HEK293 (cell line): ENCODE measurements around the gene PCDHA12.

Experiments used
- GLI2 ChIP-seq: fragments of 450-650 bp; formaldehyde crosslinking; IDR thresholded peaks from 2 replicates; pipeline ENCODE4; 2017; ENCODE audit warnings: missing biosample characterization, missing genetic modification characterization, low read depth, borderline replicate concordance
- GLIS1 ChIP-seq: fragments of 450-650 bp; formaldehyde crosslinking; IDR thresholded peaks from 2 replicates; pipeline ENCODE4 v1.5.1; 2016; ENCODE audit warnings: missing biosample characterization, missing genetic modification characterization
- GLIS2 ChIP-seq: fragments of 450-650 bp; formaldehyde crosslinking; IDR thresholded peaks from 2 replicates; pipeline ENCODE4 v1.5.1; 2016; ENCODE audit warnings: missing biosample characterization, missing genetic modification characterization
- KLF7 ChIP-seq: fragments of 450-650 bp; formaldehyde crosslinking; IDR thresholded peaks from 2 replicates; pipeline ENCODE4 v1.5.1; 2016; ENCODE audit warnings: missing biosample characterization, missing genetic modification characterization, borderline replicate concordance
- REPIN1 ChIP-seq: fragments of 450-650 bp; formaldehyde crosslinking; IDR thresholded peaks from 2 replicates; pipeline ENCODE4 v1.5.1; 2017; ENCODE audit warnings: missing biosample characterization, missing genetic modification characterization, low read depth
- REST ChIP-seq: fragments of 450-650 bp; formaldehyde crosslinking; IDR thresholded peaks from 2 replicates; pipeline ENCODE4 v1.5.1; 2016; ENCODE audit warnings: missing biosample characterization, missing genetic modification characterization
- SP2 ChIP-seq: fragments of 450-650 bp; formaldehyde crosslinking; IDR thresholded peaks from 2 replicates; pipeline ENCODE4 v1.5.1; 2016; ENCODE audit warnings: missing biosample characterization, missing genetic modification characterization
- TCF7L2 ChIP-seq: IDR thresholded peaks from 2 replicates; pipeline ENCODE4 v1.6.1; 2011; ENCODE audit warnings: low read depth, mild to moderate bottlenecking, inconsistent platforms, low read length, moderate library complexity, borderline replicate concordance
- ZBTB11 ChIP-seq: fragments of 450-650 bp; formaldehyde crosslinking; conservative IDR thresholded peaks from 2 replicates; pipeline ENCODE4 v1.5.1; 2016; ENCODE audit warnings: low read depth, missing biosample characterization, missing genetic modification characterization
- ZBTB20 ChIP-seq: fragments of 450-650 bp; formaldehyde crosslinking; IDR thresholded peaks from 2 replicates; pipeline ENCODE4 v1.5.1; 2016; ENCODE audit warnings: missing biosample characterization, missing genetic modification characterization
- ZBTB8A ChIP-seq: fragments of 450-650 bp; formaldehyde crosslinking; IDR thresholded peaks from 2 replicates; pipeline ENCODE4 v1.5.1; 2016; ENCODE audit warnings: missing biosample characterization, missing genetic modification characterization
- ZFP37 ChIP-seq: fragments of 450-650 bp; formaldehyde crosslinking; IDR thresholded peaks from 2 replicates; pipeline ENCODE4 v1.5.1; 2016; ENCODE audit warnings: missing biosample characterization, missing genetic modification characterization
- ZNF121 ChIP-seq: fragments of 450-650 bp; formaldehyde crosslinking; IDR thresholded peaks from 2 replicates; pipeline ENCODE4 v1.5.1; 2016; ENCODE audit warnings: missing biosample characterization, missing genetic modification characterization
- ZNF138 ChIP-seq: fragments of 450-650 bp; formaldehyde crosslinking; IDR thresholded peaks from 2 replicates; pipeline ENCODE4 v1.5.1; 2016; ENCODE audit warnings: missing biosample characterization, missing genetic modification characterization, borderline replicate concordance
- ZNF175 ChIP-seq: fragments of 450-650 bp; formaldehyde crosslinking; IDR thresholded peaks from 2 replicates; pipeline ENCODE4 v1.5.1; 2016; ENCODE audit warnings: missing biosample characterization, missing genetic modification characterization
- ZNF184 ChIP-seq: fragments of 450-650 bp; IDR thresholded peaks from 2 replicates; pipeline ENCODE4 v1.5.1; 2018; ENCODE audit warnings: missing biosample characterization, mild to moderate bottlenecking, missing genetic modification characterization
- ZNF202 ChIP-seq: fragments of 450-650 bp; formaldehyde crosslinking; IDR thresholded peaks from 2 replicates; pipeline ENCODE4 v1.5.1; 2016; ENCODE audit warnings: missing biosample characterization, missing genetic modification characterization, borderline replicate concordance
- ZNF211 ChIP-seq: fragments of 450-650 bp; formaldehyde crosslinking; IDR thresholded peaks from 2 replicates; pipeline ENCODE4 v1.5.1; 2016; ENCODE audit warnings: low read depth, missing biosample characterization, missing genetic modification characterization
- ZNF23 ChIP-seq: fragments of 450-650 bp; formaldehyde crosslinking; IDR thresholded peaks from 2 replicates; pipeline ENCODE4 v1.5.1; 2016; ENCODE audit warnings: missing biosample characterization, missing genetic modification characterization, borderline replicate concordance
- ZNF280D ChIP-seq: fragments of 450-650 bp; formaldehyde crosslinking; IDR thresholded peaks from 2 replicates; pipeline ENCODE4 v1.5.1; 2016; ENCODE audit warnings: missing biosample characterization, missing genetic modification characterization
- ZNF324 ChIP-seq: fragments of 450-650 bp; formaldehyde crosslinking; IDR thresholded peaks from 2 replicates; pipeline ENCODE4 v1.5.1; 2016; ENCODE audit warnings: missing biosample characterization, missing genetic modification characterization
- ZNF341 ChIP-seq: fragments of 450-650 bp; formaldehyde crosslinking; IDR thresholded peaks from 2 replicates; pipeline ENCODE4; 2016; ENCODE audit warnings: low read depth, missing biosample characterization, missing genetic modification characterization
- ZNF394 ChIP-seq: fragments of 450-650 bp; formaldehyde crosslinking; IDR thresholded peaks from 2 replicates; pipeline ENCODE4 v1.5.1; 2016; ENCODE audit warnings: missing biosample characterization, missing genetic modification characterization, mild to moderate bottlenecking, moderate library complexity, borderline replicate concordance
- ZNF501 ChIP-seq: fragments of 450-650 bp; formaldehyde crosslinking; IDR thresholded peaks from 2 replicates; pipeline ENCODE4 v1.5.1; 2016; ENCODE audit warnings: missing biosample characterization, missing genetic modification characterization
- ZNF596 ChIP-seq: fragments of 450-650 bp; IDR thresholded peaks from 2 replicates; pipeline ENCODE4 v1.5.0; 2018; ENCODE audit warnings: missing biosample characterization, mild to moderate bottlenecking, missing genetic modification characterization, moderate library complexity
- ZNF600 ChIP-seq: fragments of 450-650 bp; formaldehyde crosslinking; IDR thresholded peaks from 2 replicates; pipeline ENCODE4 v1.5.1; 2016; ENCODE audit warnings: missing biosample characterization, missing genetic modification characterization
- ZNF670 ChIP-seq: fragments of 450-650 bp; formaldehyde crosslinking; IDR thresholded peaks from 2 replicates; pipeline ENCODE4 v1.5.1; 2016; ENCODE audit warnings: missing biosample characterization, missing genetic modification characterization, low read depth
- ZNF76 ChIP-seq: fragments of 450-650 bp; formaldehyde crosslinking; IDR thresholded peaks from 2 replicates; pipeline ENCODE4; 2016; ENCODE audit warnings: low read depth, missing biosample characterization, missing genetic modification characterization, borderline replicate concordance
- ZNF830 ChIP-seq: fragments of 450-650 bp; IDR thresholded peaks from 2 replicates; pipeline ENCODE4 v1.5.0; 2018; ENCODE audit warnings: missing biosample characterization, missing genetic modification characterization, low read depth, mild to moderate bottlenecking, moderate library complexity
- ZSCAN23 ChIP-seq: fragments of 450-650 bp; formaldehyde crosslinking; IDR thresholded peaks from 2 replicates; pipeline ENCODE4 v1.5.1; 2016; ENCODE audit warnings: missing biosample characterization, missing genetic modification characterization

PCDHA12 gene

GRCh38 chr5:140926443-140927227, 51.5 kb downstream of the PCDHA12 start (continued):
- TF ChIP-seq ZNF280D (tag by site-specific recombination) (0 out of 2 replicates have a peak, but pooled peaks have one; percentile 16), ZNF76 (tag by site-specific recombination) (0 out of 2 replicates have a peak, but pooled peaks have one; percentile 15), ZNF184 (tag by site-specific recombination) (no peak), ZNF138 (tag by site-specific recombination) (no peak), GLI2 (tag by site-specific recombination) (no peak), ZBTB20 (peak; percentile 34; the same call in 1 of the 2 replicates), ZNF23 (tag by site-specific recombination) (no peak), ZNF341 (tag by site-specific recombination) (no peak), ZNF670 (no peak), SP2 (tag by site-specific recombination) (no peak), ZNF596 (tag by site-specific recombination) (no peak), ZNF211 (tag by site-specific recombination) (no peak), ZNF830 (tag by site-specific recombination) (no peak), ZSCAN23 (tag by site-specific recombination) (no peak), ZNF121 (0 out of 2 replicates have a peak, but pooled peaks have one; percentile 33), ZNF202 (tag by site-specific recombination) (no peak), KLF7 (tag by site-specific recombination) (peak; percentile 17; the same call in 1 of the 2 replicates), TCF7L2 (no peak), ZFP37 (tag by site-specific recombination) (peak; percentile 89; the same call in 1 of the 2 replicates), ZBTB8A (tag by site-specific recombination) (peak; percentile 82), ZNF175 (tag by site-specific recombination) (no peak), REPIN1 (no peak), GLIS1 (tag by site-specific recombination) (no peak), ZBTB11 (tag by site-specific recombination) (no peak), GLIS2 (tag by site-specific recombination) (no peak), REST (tag by site-specific recombination) (0 out of 2 replicates have a peak, but pooled peaks have one; percentile 22), ZNF324 (tag by site-specific recombination) (0 out of 2 replicates have a peak, but pooled peaks have one; percentile 24), ZNF501 (tag by site-specific recombination) (peak; percentile 69; the same call in 1 of the 2 replicates), ZNF394 (tag by site-specific recombination) (peak; percentile 46; the same call in 1 of the 2 replicates), ZNF600 (tag by site-specific recombination) (peak; percentile 92)
